Adrenal gland (tissue), 5 donors: ENCODE measurements around the gene TREM2.

Experiments used
- CTCF ChIP-seq, 6 experiments: fragments of 450-650 bp in 4 of 6; fragments of 200-600 bp in 2 of 6; sonication (generic) in 1 of 6; IDR thresholded peaks; 1 replicate in 5 of 6; 2 replicates in 1 of 6; pipeline versions ENCODE4 v1.5.1 to v1.8.0; 2016 to 2021; ENCODE audit warnings: antibody characterized with exemption in 6 of 6, mild to moderate bottlenecking in 2 of 6, moderate library complexity in 1 of 6
- POLR2A ChIP-seq, 2 donors: fragments of 450-650 bp; IDR thresholded peaks; one replicate each; pipeline ENCODE4 v1.6.1; 2017; ENCODE audit warnings: antibody characterized with exemption in 2 of 2, mild to moderate bottlenecking in 2 of 2, moderate library complexity in 1 of 2
- donor health status: DM: no; HTN: no; CAD: no.

- TF ChIP-seq CTCF (IDR thresholded peaks at IDR 0.05): no peak
- no peak for TF ChIP-seq POLR2A (IDR thresholded peaks at IDR 0.05)
Observed at GRCh38 chr6:41197234-41197633, 34.3 kb upstream of the TREM2 start.
